Gastrocnemius medialis (tissue), 4 donors: ENCODE measurements around the gene GFAP. TPM values are rescaled to one million over a fixed set of nuclear protein-coding genes. Genes with fewer than 3 reads are reported as not detected.

Experiments
- ATAC-seq, 2 donors: fragments of 150-250 bp; one replicate each; pipeline ENCODE4 v1.9.1; 2016
- DNase-seq, 2 donors: peaks; one replicate each; pipeline ENCODE4 v3.0.0-alpha.2; 2019
- H3K27ac ChIP-seq, 4 donors: fragments of 200-600 bp; sonication (generic); 1 replicate in 1 of 4; 2 replicates in 3 of 4; pipeline ENCODE4 v1.5.1; 2016 to 2018; ENCODE audit warnings: mild to moderate bottlenecking in 2 of 4, moderate library complexity in 1 of 4
- H3K27me3 ChIP-seq, 3 donors: fragments of 200-600 bp; sonication (generic) in 2 of 3; 1 replicate in 1 of 3; 2 replicates in 2 of 3; pipeline versions ENCODE4 v1.5.1 to v1.6.0; 2016 to 2019; ENCODE audit warnings: mild to moderate bottlenecking in 1 of 3, moderate library complexity in 1 of 3
- H3K36me3 ChIP-seq, 2 donors: fragments of 200-600 bp; sonication (generic) in 1 of 2; one replicate each; pipeline ENCODE4 v1.5.1; 2017 to 2018
- H3K4me1 ChIP-seq, 2 donors: fragments of 200-600 bp; sonication (generic) in 1 of 2; one replicate each; pipeline ENCODE4 v1.5.1; 2016 to 2017; ENCODE audit warnings: mild to moderate bottlenecking in 2 of 2
- H3K4me3 ChIP-seq, 4 donors: fragments of 200-600 bp; sonication (generic) in 3 of 4; 1 replicate in 1 of 4; 2 replicates in 3 of 4; pipeline ENCODE4 v1.5.1; 2016 to 2019; ENCODE audit warnings: mild to moderate bottlenecking in 2 of 4
- H3K9me3 ChIP-seq, 3 donors: fragments of 200-600 bp; sonication (generic) in 2 of 3; 1 replicate in 1 of 3; 2 replicates in 2 of 3; pipeline ENCODE4 v1.5.1; 2016 to 2019
- POLR2A ChIP-seq, 2 donors: fragments of 450-650 bp; IDR thresholded peaks; one replicate each; pipeline ENCODE4 v1.6.1; 2017; ENCODE audit warnings: antibody characterized with exemption in 2 of 2, mild to moderate bottlenecking in 2 of 2, moderate library complexity in 2 of 2
- in situ Hi-C, 4 donors: fragments of 200-750 bp; cut with MboI; loops; one replicate each; pipeline versions ENCODE4 v1.15.0 to v1.8.0; 2017; ENCODE audit warnings: low sequenced_read_pairs in 4 of 4
- intact Hi-C: fragments of 100-400 bp; cut with DNase I; formaldehyde crosslinking; loops from one replicate; pipeline ENCODE4 v1.15.1; 2023; ENCODE audit warnings: low total_unique reads
- total RNA-seq, 4 donors: library from RNA; depleted of rRNA; stranded (reverse); fragments of >200 nt; gene quantifications; one replicate each; pipeline versions ENCODE4 v1.1.0 to v1.2.3, GENCODE V29; 2016
- TF ChIP-seq, protein P1 (sequence below), 5 experiments: fragments of 450-650 bp in 3 of 5; fragments of 200-600 bp in 2 of 5; sonication (generic) in 2 of 5; IDR thresholded peaks in 4 of 5; conservative IDR thresholded peaks in 1 of 5; 1 replicate in 4 of 5; 2 replicates in 1 of 5; pipeline ENCODE4 v1.5.1; 2016 to 2019; ENCODE audit warnings: antibody characterized with exemption in 5 of 5, mild to moderate bottlenecking in 3 of 5, moderate library complexity in 3 of 5

GFAP gene
- total RNA-seq, 4 donors from 2014 or later, result not detected

DNA sequence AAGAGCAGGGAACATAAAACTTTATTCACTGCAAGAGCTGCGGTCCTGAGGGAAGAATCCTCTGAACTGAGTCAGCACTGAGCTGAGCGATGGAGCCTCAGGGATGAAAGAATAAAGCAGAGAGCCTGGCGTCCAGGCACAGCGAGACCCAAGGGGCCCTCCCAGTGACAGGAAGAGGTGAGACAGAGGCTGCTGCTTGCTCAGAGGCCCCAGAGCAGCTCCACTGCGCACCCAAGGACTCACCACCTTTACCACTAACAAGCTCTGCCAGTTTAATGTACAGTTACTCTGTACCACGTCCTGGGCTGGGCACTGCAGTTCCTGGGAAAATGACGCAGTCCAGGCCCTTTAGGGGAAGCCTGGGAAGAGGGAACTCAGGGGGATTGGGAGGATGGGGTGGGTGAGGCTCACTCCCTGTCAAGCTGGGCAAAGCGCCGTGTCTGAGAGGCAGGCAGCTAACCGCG is 5.6 kb downstream of the GFAP start:
- intact Hi-C loops (loop anchor here (10.0 kb wide), 1 partner anchor 285 kb away; no protein-coding TSS in a partner anchor), in situ Hi-C loops (loop anchor here in 3 of 4 donors (10.0 to 25.0 kb wide), 3 partner anchors 203 to 228 kb away; partner anchors contain the start of genes ACBD4 (in 2 of the 3), PLCD3 (in 2 of the 3) and HEXIM1 (in 1 of the 3))
- Histone ChIP-seq H3K27ac (no peak overlapping the region), H3K4me1 (peaks cover 0 to 3% of the 10 kb centered on the region in 2 donors), H3K36me3 (no peaks in the 10 kb centered on the region), H3K27me3 (peaks cover 0 to 6% (median 0%) of the 10 kb centered on the region in 3 donors), H3K4me3 (no peak overlapping the region), H3K9me3 (no peaks in the 10 kb centered on the region)
- TF ChIP-seq, protein P1, sequence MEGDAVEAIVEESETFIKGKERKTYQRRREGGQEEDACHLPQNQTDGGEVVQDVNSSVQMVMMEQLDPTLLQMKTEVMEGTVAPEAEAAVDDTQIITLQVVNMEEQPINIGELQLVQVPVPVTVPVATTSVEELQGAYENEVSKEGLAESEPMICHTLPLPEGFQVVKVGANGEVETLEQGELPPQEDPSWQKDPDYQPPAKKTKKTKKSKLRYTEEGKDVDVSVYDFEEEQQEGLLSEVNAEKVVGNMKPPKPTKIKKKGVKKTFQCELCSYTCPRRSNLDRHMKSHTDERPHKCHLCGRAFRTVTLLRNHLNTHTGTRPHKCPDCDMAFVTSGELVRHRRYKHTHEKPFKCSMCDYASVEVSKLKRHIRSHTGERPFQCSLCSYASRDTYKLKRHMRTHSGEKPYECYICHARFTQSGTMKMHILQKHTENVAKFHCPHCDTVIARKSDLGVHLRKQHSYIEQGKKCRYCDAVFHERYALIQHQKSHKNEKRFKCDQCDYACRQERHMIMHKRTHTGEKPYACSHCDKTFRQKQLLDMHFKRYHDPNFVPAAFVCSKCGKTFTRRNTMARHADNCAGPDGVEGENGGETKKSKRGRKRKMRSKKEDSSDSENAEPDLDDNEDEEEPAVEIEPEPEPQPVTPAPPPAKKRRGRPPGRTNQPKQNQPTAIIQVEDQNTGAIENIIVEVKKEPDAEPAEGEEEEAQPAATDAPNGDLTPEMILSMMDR (IDR thresholded peaks at IDR 0.05 in 4 of 5, conservative IDR thresholded peaks at IDR 0.05 in 1 of 5), result no peak
- TF ChIP-seq POLR2A (IDR thresholded peaks at IDR 0.05), result no peak
- peak in 1 of 2 donors; percentile 3 for DNase-seq
- no peak for ATAC-seq

DNA sequence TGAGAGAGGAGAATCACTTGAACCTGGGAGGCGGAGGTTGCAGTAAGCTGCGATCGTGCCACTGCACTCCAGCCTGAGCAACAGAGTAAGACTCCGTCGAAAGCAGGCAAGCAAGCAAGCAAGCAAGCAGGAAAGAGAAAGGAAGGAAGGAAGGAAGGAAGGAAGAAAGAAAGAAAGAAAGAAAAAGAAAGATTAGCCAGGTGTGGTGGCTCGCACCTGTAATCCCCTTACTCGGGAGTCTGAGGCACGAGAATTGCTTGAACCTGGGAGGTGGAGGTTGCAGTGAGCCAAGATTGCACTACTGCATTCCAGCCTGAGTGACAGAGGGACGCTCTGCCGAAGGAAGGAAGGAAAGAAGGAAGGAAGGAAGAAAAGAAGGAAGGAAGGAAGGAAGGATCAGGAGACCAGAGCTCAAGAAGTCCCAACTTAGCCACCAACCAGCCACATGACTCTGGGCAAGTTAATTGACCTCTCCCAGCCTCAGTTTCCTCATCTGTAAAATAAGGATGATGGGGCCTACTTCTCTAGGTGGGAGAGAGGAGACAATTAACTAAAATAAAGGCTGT is 6.5 kb downstream of the GFAP start:
- H3K4me3 ChIP-seq, result no peak overlapping the region
- no peaks in the 10 kb centered on the region for H3K9me3 ChIP-seq

DNA sequence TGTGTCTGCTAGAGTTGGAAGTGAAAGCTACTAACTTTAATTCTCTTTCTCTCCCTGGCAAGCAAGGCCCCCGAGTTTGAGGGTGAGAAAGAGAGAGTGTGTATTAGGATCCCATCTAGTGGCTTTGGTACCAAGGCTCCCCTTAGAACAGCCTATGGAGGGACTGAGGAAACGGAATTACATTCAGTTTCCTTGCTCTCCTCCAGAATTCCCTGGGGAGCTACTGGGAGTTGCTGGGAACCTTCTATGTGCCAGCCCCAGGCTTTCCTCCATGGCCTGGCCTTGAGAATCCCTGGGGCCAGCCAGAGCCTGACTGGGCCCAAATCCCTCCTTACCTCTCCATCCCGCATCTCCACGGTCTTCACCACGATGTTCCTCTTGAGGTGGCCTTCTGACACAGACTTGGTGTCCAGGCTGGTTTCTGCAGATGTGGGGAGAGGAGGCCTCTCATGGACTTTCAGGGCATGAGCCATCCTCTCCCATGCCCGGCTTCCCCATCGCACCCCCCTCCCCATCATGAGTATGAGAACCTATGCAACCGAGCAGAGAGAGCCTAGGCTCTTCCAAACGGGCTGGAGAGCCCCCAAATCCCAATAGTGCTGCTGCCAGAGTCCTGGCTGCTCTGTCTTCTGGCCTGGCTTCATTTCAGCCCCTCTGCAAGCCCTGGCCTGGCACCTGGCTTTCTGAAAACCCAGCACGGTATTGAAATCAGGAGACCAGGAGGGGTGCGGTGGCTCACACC is 7.4 kb downstream of the GFAP start:
- DNase-seq (no peak), ATAC-seq (no peak)
- in situ Hi-C loops (loop anchor here in 2 of 4 donors (25.0 kb wide), 2 partner anchors 204 to 229 kb away; partner anchors contain the start of genes ACBD4 (in 1 of the 2), HEXIM1 (in 1 of the 2) and PLCD3 (in 1 of the 2)), intact Hi-C loops (no loop called here)
- Histone ChIP-seq H3K4me3 (no peak overlapping the region), H3K4me1 (peaks cover 0 to 3% of the 10 kb centered on the region in 2 donors), H3K9me3 (no peaks in the 10 kb centered on the region), H3K27me3 (peaks cover 0 to 6% (median 0%) of the 10 kb centered on the region in 3 donors), H3K27ac (no peak overlapping the region), H3K36me3 (no peaks in the 10 kb centered on the region)
- no peak for TF ChIP-seq POLR2A (IDR thresholded peaks at IDR 0.05)
- TF ChIP-seq, protein P1 (IDR thresholded peaks at IDR 0.05 in 4 of 5, conservative IDR thresholded peaks at IDR 0.05 in 1 of 5), result no peak

More for the DNA sequence above, 6.5 kb downstream of the GFAP start:
- intact Hi-C loops, result no loop called here
- Histone ChIP-seq H3K36me3 (no peaks in the 10 kb centered on the region), H3K27ac (no peak overlapping the region), H3K27me3 (peaks cover 0 to 6% (median 0%) of the 10 kb centered on the region in 3 donors), H3K4me1 (peaks cover 0 to 3% of the 10 kb centered on the region in 2 donors)
- no peak for ATAC-seq
- TF ChIP-seq, protein P1 (IDR thresholded peaks at IDR 0.05 in 4 of 5, conservative IDR thresholded peaks at IDR 0.05 in 1 of 5), result no peak
- no peak for TF ChIP-seq POLR2A (IDR thresholded peaks at IDR 0.05)
- DNase-seq, result no peak
- in situ Hi-C loops, result loop anchor here in 2 of 4 donors (25.0 kb wide), 2 partner anchors 203 to 228 kb away; partner anchors contain the start of genes ACBD4 (in 1 of the 2), HEXIM1 (in 1 of the 2) and PLCD3 (in 1 of the 2)

DNA sequence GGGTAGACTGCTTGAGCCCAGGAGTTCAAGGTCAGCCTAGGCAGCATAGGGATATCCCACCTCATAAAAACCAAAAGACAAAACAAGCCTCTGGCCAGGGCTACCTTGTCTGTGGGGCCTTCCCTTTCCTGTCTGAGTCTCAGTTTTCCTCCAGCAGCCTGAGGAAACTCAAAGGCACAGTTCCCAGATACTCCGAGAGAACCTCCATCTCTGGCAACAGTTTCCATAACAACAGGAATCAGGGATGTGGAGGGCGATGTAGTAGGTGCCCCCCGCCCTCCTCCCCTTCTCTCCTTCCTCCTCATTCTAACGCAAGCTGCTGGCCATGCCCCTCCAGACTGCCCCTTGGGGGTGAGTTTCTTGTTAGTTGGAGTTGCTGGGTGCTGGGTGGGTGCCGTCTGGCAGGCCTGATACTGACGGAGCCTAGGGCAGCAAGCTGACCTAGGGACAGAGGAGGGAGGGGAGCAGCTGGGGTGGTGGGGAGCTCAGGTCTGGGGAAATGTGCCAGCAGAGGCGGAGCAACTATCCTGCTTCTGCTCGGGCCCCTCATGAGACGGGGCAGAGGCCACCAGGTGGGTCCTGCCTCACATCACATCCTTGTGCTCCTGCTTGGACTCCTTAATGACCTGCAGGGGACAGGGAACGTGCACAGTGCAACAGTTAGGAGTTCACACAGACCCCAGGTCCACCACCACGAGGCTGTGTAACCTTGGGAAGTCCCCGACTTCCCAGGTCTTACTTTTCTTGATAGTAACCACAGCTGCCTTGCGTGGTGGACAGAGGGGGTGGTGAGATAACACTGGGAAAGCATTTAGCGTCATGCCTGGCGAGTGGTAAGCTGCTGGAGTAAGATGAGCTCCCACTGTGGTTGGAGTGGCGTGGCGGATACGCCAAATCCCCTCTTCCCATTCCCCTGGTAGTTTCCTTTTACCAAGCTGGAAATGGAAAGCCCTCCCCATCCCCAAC is 8.3 kb downstream of the GFAP start:
- Histone ChIP-seq H3K36me3 (no peaks in the 10 kb centered on the region), H3K27me3 (peaks cover 0 to 6% (median 0%) of the 10 kb centered on the region in 3 donors), H3K4me1 (peaks cover 0 to 3% of the 10 kb centered on the region in 2 donors), H3K9me3 (no peaks in the 10 kb centered on the region), H3K4me3 (no peak overlapping the region), H3K27ac (no peak overlapping the region)
- TF ChIP-seq POLR2A (IDR thresholded peaks at IDR 0.05), result no peak
- TF ChIP-seq, protein P1 (IDR thresholded peaks at IDR 0.05 in 4 of 5, conservative IDR thresholded peaks at IDR 0.05 in 1 of 5), result no peak
- intact Hi-C loops, result no loop called here
- DNase-seq (no peak), ATAC-seq (no peak)
- in situ Hi-C loops, result loop anchor here in 2 of 4 donors (25.0 kb wide), 2 partner anchors 205 to 230 kb away; partner anchors contain the start of genes ACBD4 (in 1 of the 2), HEXIM1 (in 1 of the 2) and PLCD3 (in 1 of the 2)
